Measurements from ENCODE around the gene SHOC2. TPM values are rescaled to one million over a fixed set of nuclear protein-coding genes. Genes with fewer than 3 reads are reported as not detected.

Gene SHOC2
- total RNA-seq, 2 experiments from 2014 or later = 43.0 to 47.8 TPM

DNA sequence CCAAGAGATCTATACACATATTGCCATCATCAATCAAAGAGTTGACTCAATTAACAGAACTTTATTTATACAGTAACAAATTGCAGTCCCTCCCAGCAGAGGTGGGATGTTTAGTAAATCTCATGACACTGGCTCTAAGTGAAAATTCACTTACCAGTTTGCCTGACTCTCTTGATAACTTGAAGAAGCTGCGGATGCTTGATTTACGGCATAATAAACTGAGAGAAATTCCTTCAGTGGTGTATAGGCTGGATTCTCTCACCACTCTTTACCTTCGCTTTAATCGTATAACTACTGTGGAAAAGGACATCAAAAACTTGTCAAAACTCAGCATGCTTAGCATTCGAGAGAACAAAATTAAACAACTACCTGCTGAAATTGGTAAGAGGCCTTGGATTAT is 45.3 kb downstream of the SHOC2 start:
- no peak for DNase-seq
- CTCF ChIA-PET = no interaction called here
- Mint-ChIP-seq H3K27me3 (no peaks in the 10 kb centered on the region), H3K9me3 (no peaks in the 10 kb centered on the region), H3K4me1 (peaks cover 4% of the 10 kb centered on the region), H3K27ac (no peak overlapping the region), H3K4me3 (no peak overlapping the region), H3K36me3 (ENCODE audit: low read depth) (peaks cover 9% of the 10 kb centered on the region)
- POLR2A ChIA-PET = no interaction called here

DNA sequence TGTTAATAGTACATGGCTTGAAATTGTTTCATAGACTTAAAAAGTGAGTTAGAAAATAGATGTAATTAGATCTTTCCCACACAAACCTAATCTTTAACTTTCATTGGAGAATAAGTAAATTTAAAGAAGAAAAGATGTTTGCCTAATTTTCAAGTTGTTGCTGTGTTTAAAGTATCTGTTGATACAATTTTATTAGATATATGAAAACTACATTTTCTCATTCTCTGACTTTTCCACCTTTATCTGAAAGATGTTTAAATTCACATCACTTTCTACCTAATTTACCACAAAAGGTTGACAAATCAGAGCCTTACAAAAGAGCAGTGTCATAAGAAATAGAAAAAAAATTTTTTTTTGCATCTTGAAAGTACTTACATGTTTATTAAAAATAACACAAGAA is 45.8 kb downstream of the SHOC2 start:
- H3K4me3 Mint-ChIP-seq = no peak overlapping the region
- H3K9me3 Mint-ChIP-seq = no peaks in the 10 kb centered on the region
- no peaks in the 10 kb centered on the region for H3K27me3 Mint-ChIP-seq
- H3K27ac Mint-ChIP-seq = peak overlapping the region; percentile 19
- H3K36me3 Mint-ChIP-seq (ENCODE audit: low read depth) = peaks cover 13% of the 10 kb centered on the region
- CTCF ChIA-PET = interaction anchor here (1.2 kb wide), 1 partner anchor 21 kb away, joined by 3 read pairs; no protein-coding TSS in a partner anchor
- POLR2A ChIA-PET = no interaction called here
- peaks cover 4% of the 10 kb centered on the region for H3K4me1 Mint-ChIP-seq
- no peak for DNase-seq

DNA sequence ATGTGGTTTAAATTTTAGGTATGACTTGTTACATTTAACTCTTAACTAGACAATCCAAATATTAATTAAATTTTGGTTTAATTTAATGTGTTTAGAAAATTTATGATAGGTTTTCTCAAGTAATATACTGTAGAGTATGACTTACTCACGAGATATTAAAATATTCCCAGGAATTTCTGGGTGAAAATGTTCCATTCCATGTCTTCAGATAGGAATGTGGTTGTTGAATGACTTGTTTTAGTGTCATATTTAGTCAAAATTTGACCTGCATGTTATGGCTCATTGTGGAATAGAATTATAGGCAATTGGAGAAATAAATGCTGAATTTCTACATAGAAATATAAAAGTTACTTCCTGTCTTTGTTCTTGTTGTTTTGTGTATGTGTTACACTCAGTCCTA is 46.7 kb downstream of the SHOC2 start:
- peaks cover 6% of the 10 kb centered on the region for H3K4me1 Mint-ChIP-seq

DNA sequence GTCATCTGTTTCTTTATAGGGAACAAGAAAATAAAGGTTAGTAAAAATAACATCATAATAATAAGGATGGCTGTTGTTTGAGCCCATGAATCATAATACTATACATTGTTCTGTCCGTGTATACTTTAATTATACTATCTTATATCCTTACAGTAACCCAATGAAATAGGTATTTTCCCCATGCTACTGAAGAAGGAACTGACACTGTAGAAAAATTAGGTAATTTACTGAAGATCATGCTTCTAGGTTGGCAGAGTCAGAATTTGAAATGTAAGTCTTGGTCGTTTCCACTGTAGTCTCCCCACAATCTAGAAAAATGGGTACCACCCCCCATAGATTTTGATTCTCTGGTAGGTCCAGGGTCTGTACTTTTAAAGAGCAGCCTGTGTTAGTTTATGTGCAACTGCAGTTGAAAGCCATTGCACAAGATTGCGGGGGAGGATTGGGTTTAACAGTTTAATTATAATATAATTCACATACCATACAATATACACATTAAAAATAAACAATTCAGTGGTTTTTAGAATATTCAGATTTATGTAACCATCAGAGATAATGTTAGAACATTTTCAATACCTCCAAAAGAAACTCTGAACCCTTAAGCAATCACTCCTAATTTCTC is 47.7 kb downstream of the SHOC2 start:
- Mint-ChIP-seq H3K36me3 (ENCODE audit: low read depth) (peaks cover 23% of the 10 kb centered on the region), H3K4me1 (peaks cover 6% of the 10 kb centered on the region), H3K4me3 (no peak overlapping the region), H3K27ac (no peak overlapping the region), H3K9me3 (no peaks in the 10 kb centered on the region), H3K27me3 (no peaks in the 10 kb centered on the region)
- no peak for DNase-seq
- CTCF ChIA-PET = no interaction called here
- POLR2A ChIA-PET = no interaction called here

More for the DNA sequence above, 46.7 kb downstream of the SHOC2 start:
- POLR2A ChIA-PET = no interaction called here
- no peak overlapping the region for H3K4me3 Mint-ChIP-seq
- no peaks in the 10 kb centered on the region for H3K9me3 Mint-ChIP-seq
- H3K36me3 Mint-ChIP-seq (ENCODE audit: low read depth) = peaks cover 20% of the 10 kb centered on the region
- CTCF ChIA-PET = interaction anchor here (0.5 to 1.2 kb wide), 2 partner anchors 22 to 632 kb away, joined by 3 read pairs; no protein-coding TSS in a partner anchor
- no peaks in the 10 kb centered on the region for H3K27me3 Mint-ChIP-seq
- no peak for DNase-seq
- no peak overlapping the region for H3K27ac Mint-ChIP-seq

DNA sequence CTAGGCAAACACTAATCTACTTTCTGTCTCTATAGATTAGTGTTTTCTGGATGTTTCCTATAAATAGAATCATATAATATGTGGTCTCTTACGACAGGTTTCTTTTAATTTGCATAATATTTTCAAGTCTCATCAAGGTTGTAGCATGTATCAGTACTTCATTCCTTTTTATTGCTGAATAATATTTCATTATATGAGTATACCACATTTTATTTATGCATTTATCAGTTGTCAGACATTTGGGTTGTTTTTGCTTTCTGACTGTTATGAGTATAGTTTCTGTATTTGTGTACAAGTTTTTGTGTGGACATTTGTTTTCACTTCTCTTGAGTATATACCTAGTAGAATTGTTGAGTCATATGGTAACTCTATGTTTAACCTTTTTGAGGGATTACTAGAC is 48.2 kb downstream of the SHOC2 start:
- POLR2A ChIA-PET = no interaction called here
- CTCF ChIA-PET = no interaction called here
- Mint-ChIP-seq H3K27me3 (no peaks in the 10 kb centered on the region), H3K27ac (no peak overlapping the region), H3K4me1 (peaks cover 5% of the 10 kb centered on the region), H3K36me3 (ENCODE audit: low read depth) (peaks cover 23% of the 10 kb centered on the region), H3K9me3 (no peaks in the 10 kb centered on the region), H3K4me3 (no peak overlapping the region)
- no peak for DNase-seq

DNA sequence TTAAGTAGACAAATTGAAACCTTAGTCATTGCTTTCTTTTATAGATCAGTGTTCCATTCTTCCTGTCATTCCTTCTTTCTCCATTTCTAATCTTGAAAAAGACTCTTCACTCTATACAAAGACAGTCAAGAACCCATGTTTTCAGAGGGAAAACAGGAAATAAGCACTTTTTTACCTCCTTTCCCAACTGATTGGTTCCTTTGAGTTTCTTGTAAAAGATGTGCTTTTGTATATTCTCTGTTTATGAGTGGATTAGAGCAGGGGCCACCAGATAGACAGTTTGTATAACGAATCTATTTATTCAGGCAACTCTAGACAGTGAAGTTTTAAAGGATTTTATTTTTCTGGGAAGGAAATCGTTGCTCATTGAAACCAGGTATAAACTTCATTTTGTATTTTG is 49.8 kb downstream of the SHOC2 start:
- H3K27ac Mint-ChIP-seq = no peak overlapping the region
- no peaks in the 10 kb centered on the region for H3K9me3 Mint-ChIP-seq
- H3K36me3 Mint-ChIP-seq (ENCODE audit: low read depth) = peaks cover 21% of the 10 kb centered on the region
- no peak overlapping the region for H3K4me3 Mint-ChIP-seq
- CTCF ChIA-PET = no interaction called here
- H3K27me3 Mint-ChIP-seq = no peaks in the 10 kb centered on the region
- DNase-seq = no peak
- peaks cover 4% of the 10 kb centered on the region for H3K4me1 Mint-ChIP-seq
- POLR2A ChIA-PET = no interaction called here

DNA sequence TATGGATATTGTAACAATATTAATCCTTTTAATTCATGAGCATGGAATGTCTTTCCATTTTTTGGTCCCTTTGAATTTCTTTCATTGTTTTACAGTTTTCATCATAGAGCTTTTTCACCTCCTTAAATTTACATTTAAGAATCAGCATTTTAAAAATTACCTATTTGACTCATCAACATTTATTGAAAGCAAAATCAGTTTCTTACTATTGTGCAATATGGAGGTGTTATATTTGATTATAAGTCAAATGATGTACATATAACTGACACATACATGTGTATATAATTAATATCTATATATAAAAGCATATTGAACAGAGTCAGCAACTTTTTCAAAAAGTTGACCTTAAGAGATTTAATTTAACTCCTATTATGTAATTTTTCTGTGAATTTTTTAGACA is 52.2 kb downstream of the SHOC2 start:
- CTCF ChIA-PET = interaction anchor here (0.7 kb wide), 1 partner anchor 357 kb away, joined by 3 read pairs; no protein-coding TSS in a partner anchor
- H3K9me3 Mint-ChIP-seq = no peaks in the 10 kb centered on the region
- POLR2A ChIA-PET = interaction anchor here (0.7 kb wide), 1 partner anchor 32 kb away, joined by 4 read pairs; no protein-coding TSS in a partner anchor
- no peaks in the 10 kb centered on the region for H3K27me3 Mint-ChIP-seq
- H3K4me3 Mint-ChIP-seq = no peak overlapping the region
- peaks cover 21% of the 10 kb centered on the region for H3K36me3 Mint-ChIP-seq (ENCODE audit: low read depth)
- peaks cover 3% of the 10 kb centered on the region for H3K4me1 Mint-ChIP-seq
- no peak for DNase-seq
- H3K27ac Mint-ChIP-seq = no peak overlapping the region

DNA sequence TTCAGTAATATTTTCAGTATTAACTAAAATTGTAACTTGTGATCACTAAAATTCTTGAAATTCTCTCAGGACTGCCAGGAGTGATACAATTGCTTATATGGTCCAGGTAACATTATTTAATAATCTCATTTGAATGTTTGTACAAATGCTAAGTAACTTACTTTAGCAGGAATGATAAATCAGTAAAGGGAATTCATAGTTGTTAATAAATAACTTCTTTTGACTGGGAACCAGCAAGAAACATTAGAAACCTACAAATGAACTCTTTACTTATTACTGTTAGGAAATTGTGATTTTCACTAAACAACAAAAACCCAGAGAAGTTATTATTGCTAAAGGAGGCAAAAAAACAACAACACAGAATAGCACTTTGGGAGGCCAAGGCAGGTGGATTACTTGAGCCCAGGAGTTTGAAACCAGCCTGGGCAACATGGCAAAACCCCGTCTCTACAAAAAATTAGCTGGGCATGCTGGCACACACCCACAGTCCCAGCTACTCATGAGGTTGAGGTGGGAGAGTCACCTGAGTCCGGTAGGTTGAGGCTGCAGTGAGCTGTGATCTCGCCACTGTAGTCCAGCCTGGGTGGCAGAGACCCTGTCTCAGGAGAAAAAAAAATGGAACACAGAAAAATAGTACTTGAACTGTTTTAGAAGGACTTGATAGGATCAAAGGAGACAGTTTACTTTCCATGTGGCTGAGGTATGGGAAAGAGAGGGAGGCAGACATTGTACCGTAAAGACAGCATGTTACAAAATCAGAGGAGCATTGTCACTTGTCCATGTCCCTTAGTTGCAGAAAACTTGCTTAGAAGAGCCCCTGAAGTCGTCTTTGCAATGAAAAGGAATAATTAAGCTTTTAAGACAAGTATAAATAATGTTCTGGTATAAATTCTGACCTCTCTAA is 53.1 kb downstream of the SHOC2 start:
- no peak for DNase-seq
- peaks cover 22% of the 10 kb centered on the region for H3K36me3 Mint-ChIP-seq (ENCODE audit: low read depth)
- H3K4me3 Mint-ChIP-seq = no peak overlapping the region
- CTCF ChIA-PET = no interaction called here
- H3K9me3 Mint-ChIP-seq = no peaks in the 10 kb centered on the region
- no peaks in the 10 kb centered on the region for H3K27me3 Mint-ChIP-seq
- no peak overlapping the region for H3K27ac Mint-ChIP-seq
- POLR2A ChIA-PET = no interaction called here
- H3K4me1 Mint-ChIP-seq = peaks cover 3% of the 10 kb centered on the region

DNA sequence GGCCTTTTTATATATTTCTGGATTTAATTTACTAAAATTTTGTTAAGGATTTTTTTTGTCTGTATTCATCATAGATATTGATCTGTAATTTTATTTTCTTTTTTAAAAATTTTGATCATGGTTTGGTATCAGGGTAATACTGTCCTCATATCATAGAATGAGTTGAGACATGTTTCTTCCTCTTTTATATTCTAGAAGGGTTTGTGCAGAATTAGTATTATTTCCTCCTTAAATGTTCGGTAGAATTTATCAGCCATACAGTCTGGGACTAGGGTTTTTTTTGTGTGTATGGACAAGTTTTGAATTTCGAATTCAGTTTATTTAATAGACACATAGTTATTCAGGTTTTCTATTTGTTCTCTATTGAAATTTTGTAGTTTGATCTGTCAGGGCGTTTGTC is 54.0 kb downstream of the SHOC2 start:
- H3K9me3 Mint-ChIP-seq = peaks cover 5% of the 10 kb centered on the region
- no peak overlapping the region for H3K27ac Mint-ChIP-seq
- POLR2A ChIA-PET = no interaction called here
- peaks cover 3% of the 10 kb centered on the region for H3K4me1 Mint-ChIP-seq
- no peaks in the 10 kb centered on the region for H3K27me3 Mint-ChIP-seq
- CTCF ChIA-PET = no interaction called here
- H3K36me3 Mint-ChIP-seq (ENCODE audit: low read depth) = peaks cover 27% of the 10 kb centered on the region
- DNase-seq = no peak
- H3K4me3 Mint-ChIP-seq = no peak overlapping the region

DNA sequence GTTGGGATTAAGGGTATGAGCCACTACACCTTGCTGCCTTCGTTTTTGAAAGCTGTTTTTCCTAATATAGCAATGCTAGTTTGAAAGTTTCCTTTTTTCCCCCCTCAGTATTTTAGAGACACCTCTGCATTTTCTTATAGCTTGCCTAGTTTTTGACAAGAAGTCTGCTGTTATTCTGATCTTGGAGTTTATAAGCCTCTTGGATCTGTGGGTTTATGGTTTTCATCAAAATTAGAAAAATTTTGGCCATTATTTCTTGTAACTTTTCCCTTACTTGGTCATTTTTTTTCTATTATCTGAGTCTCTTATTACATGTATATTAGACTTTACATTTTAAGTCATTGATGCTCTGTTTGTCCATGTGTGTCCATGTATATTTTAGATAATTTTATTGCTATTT is 57.2 kb downstream of the SHOC2 start:
- H3K9me3 Mint-ChIP-seq = peaks cover 13% of the 10 kb centered on the region
- no peak for DNase-seq
- H3K36me3 Mint-ChIP-seq (ENCODE audit: low read depth) = peaks cover 40% of the 10 kb centered on the region
- ChIA-PET POLR2A (no interaction called here), CTCF (interaction anchor here (0.5 to 1.0 kb wide), 3 partner anchors 58 to 1519 kb away, joined by 3 read pairs; partner anchors contain the start of gene BBIP1)
- no peak overlapping the region for H3K4me3 Mint-ChIP-seq
- no peak overlapping the region for H3K27ac Mint-ChIP-seq
- no peaks in the 10 kb centered on the region for H3K27me3 Mint-ChIP-seq
- peaks cover 19% of the 10 kb centered on the region for H3K4me1 Mint-ChIP-seq

DNA sequence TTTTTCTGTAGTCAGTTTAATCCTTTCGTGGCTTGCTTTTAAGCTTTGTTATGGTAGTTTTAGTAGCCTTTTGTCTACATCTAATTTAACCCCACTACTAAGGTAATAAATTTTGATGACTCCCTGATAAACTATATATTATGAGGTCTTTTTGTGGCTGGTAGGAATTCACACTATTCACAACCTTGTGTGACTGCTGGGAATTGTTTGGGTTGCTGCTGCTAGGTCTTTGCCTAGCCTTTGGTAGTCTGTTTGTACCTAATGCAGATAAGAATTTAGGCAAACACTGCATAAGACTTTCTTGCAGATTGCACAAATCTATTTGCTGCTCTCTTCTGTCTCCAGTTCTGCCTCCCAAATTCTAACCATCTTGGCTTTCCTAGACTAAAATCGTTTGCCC is 58.3 kb downstream of the SHOC2 start:
- no peaks in the 10 kb centered on the region for H3K27me3 Mint-ChIP-seq
- no peak overlapping the region for H3K27ac Mint-ChIP-seq
- H3K4me3 Mint-ChIP-seq = no peak overlapping the region
- H3K4me1 Mint-ChIP-seq = peaks cover 19% of the 10 kb centered on the region
- POLR2A ChIA-PET = no interaction called here
- H3K36me3 Mint-ChIP-seq (ENCODE audit: low read depth) = peaks cover 40% of the 10 kb centered on the region
- CTCF ChIA-PET = interaction anchor here (0.8 kb wide), 1 partner anchor 8 kb away, joined by 3 read pairs; no protein-coding TSS in a partner anchor
- H3K9me3 Mint-ChIP-seq = peaks cover 13% of the 10 kb centered on the region
- no peak for DNase-seq

DNA sequence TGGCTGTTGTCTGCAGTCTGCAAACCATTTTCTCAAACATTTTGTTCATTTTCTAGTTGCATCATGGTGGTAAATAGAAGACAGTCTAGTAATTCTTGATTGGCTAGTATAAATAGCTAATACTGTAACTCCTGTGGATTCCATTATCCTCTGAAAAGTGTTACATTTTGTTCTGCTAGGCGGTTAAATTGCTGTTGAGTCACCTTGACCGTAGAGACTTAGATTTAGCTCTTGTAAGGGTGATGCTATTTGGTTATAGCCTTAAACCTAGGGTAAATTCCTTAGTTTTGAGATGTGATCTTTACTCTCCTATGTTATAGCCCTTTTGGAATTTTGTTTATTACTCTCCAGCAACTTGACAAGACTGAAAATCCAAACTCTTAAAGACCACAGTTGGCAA is 58.8 kb downstream of the SHOC2 start:
- H3K4me1 Mint-ChIP-seq = peaks cover 19% of the 10 kb centered on the region
- H3K9me3 Mint-ChIP-seq = peaks cover 13% of the 10 kb centered on the region
- CTCF ChIA-PET = no interaction called here
- POLR2A ChIA-PET = no interaction called here
- no peak overlapping the region for H3K27ac Mint-ChIP-seq
- peaks cover 41% of the 10 kb centered on the region for H3K36me3 Mint-ChIP-seq (ENCODE audit: low read depth)
- DNase-seq = no peak
- H3K27me3 Mint-ChIP-seq = no peaks in the 10 kb centered on the region
- no peak overlapping the region for H3K4me3 Mint-ChIP-seq

DNA sequence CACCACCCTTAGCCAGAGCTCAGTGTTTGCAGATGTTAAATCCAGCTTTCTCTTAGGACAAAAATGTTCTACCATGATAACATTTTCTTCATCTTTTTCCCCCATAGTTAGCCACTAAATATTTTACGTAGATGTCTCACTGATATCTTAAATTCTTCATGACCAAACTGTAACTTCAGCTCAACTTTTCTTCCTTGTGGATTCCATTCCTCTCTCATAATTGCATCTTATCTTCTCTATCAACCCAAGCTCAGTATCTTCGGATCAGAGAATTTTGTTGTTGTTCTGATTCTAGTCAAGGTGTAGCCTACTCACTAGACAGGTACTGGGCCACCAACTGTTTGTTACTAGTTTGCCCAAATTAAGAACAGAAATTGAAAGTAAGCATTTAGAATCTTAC is 60.2 kb downstream of the SHOC2 start:
- Mint-ChIP-seq H3K27me3 (no peaks in the 10 kb centered on the region), H3K27ac (no peak overlapping the region), H3K4me3 (no peak overlapping the region), H3K9me3 (peaks cover 13% of the 10 kb centered on the region), H3K4me1 (peaks cover 24% of the 10 kb centered on the region), H3K36me3 (ENCODE audit: low read depth) (peaks cover 44% of the 10 kb centered on the region)
- POLR2A ChIA-PET = no interaction called here
- CTCF ChIA-PET = no interaction called here
- no peak for DNase-seq

Measured in activated CD4-positive, alpha-beta T cell treated with anti-CD3 and anti-CD28 coated beads, Interleukin-2, amount 10 ng/mL, durations not matched to agents 7 days and 5 days (primary cell).